SK-N-SH (cell line): ENCODE data around the gene NFASC. TPM values are rescaled to one million over a fixed set of nuclear protein-coding genes. Genes with fewer than 3 reads are reported as not detected.

ENCODE experiments used
- CTCF ChIA-PET: fragments of 300-600, 350-600 bp; formaldehyde crosslinking; extraction: SDS; loops from one replicate; lab custom pipeline; 2021; lab: Yijun Ruan, JAX
- POLR2A ChIA-PET: fragments of 350-600 bp; sonication (Branson Sonifier 250); formaldehyde crosslinking; extraction: SDS; loops from one replicate; lab custom pipeline; 2020; ENCODE audit warnings: antibody characterized with exemption, inconsistent platforms; lab: Yijun Ruan, JAX
- DNase-seq: peaks from one replicate; pipeline ENCODE4 v3.0.0; 2012
- H2AFZ ChIP-seq: fragments of 200-600 bp; sonication (generic); 2 replicates; pipeline ENCODE4 v1.8.1; 2016; ENCODE audit warnings: antibody characterized with exemption, mild to moderate bottlenecking, low read depth
- H3F3A ChIP-seq: fragments of 200-600 bp; sonication (generic); replicated peaks from 2 replicates; pipeline ENCODE3; 2016; ENCODE audit warnings: antibody characterized with exemption, mild to moderate bottlenecking; ENCODE audit not compliant: insufficient read depth
- H3K27ac ChIP-seq, 2 experiments: fragments of 200-500 bp in 1 of 2; fragments of 200-600 bp in 1 of 2; sonication (Bioruptor generic) in 1 of 2; sonication (generic), shearing (Covaris generic) in 1 of 2; 2 replicates each; pipeline versions ENCODE4 v1.5.1 to v1.6.1; 2014 to 2016; ENCODE audit warnings: low read depth in 2 of 2, inconsistent platforms in 1 of 2, low read length in 1 of 2, mild to moderate bottlenecking in 1 of 2, mixed read lengths in 1 of 2
- H3K27me3 ChIP-seq: fragments of 200-600 bp; sonication (generic), shearing (Covaris generic); 2 replicates; pipeline ENCODE4 v1.6.1; 2016; ENCODE audit warnings: mixed run types; ENCODE audit not compliant: insufficient read depth
- H3K36me3 ChIP-seq, 2 experiments: fragments of 200-500 bp in 1 of 2; fragments of 200-600 bp in 1 of 2; sonication (Bioruptor generic) in 1 of 2; sonication (generic) in 1 of 2; replicated peaks in 1 of 2; 2 replicates each; pipeline versions ENCODE3 to v1.5.1; 2014 to 2016; ENCODE audit warnings: low read length in 1 of 2, mild to moderate bottlenecking in 1 of 2; ENCODE audit not compliant: insufficient read depth in 2 of 2, control insufficient read depth in 1 of 2
- H3K4me1 ChIP-seq, 2 experiments: fragments of 200-500 bp in 1 of 2; fragments of 200-600 bp in 1 of 2; sonication (Bioruptor generic) in 1 of 2; sonication (generic), shearing (Covaris generic) in 1 of 2; 2 replicates each; pipeline versions ENCODE4 v1.5.1 to v1.6.1; 2014 to 2016; ENCODE audit warnings: low read depth in 1 of 2, low read length in 1 of 2, mixed run types in 1 of 2; ENCODE audit not compliant: insufficient read depth in 2 of 2, control insufficient read depth in 1 of 2
- H3K4me2 ChIP-seq: fragments of 200-600 bp; sonication (generic), shearing (Covaris generic); 2 replicates; pipeline ENCODE4 v1.6.1; 2017; ENCODE audit warnings: mixed run types
- H3K4me3 ChIP-seq, 2 experiments: fragments of 200-500 bp in 1 of 2; fragments of 200-600 bp in 1 of 2; sonication (Bioruptor generic) in 1 of 2; sonication (generic), shearing (Covaris generic) in 1 of 2; 2 replicates each; pipeline versions ENCODE4 v1.5.1 to v1.8.1; 2014 to 2016; ENCODE audit warnings: low read depth in 2 of 2, inconsistent platforms in 1 of 2, low read length in 1 of 2, mild to moderate bottlenecking in 1 of 2, mixed read lengths in 1 of 2, moderate library complexity in 1 of 2
- H3K79me2 ChIP-seq: fragments of 200-600 bp; sonication (generic); 2 replicates; pipeline ENCODE4 v1.8.1; 2017; ENCODE audit warnings: mild to moderate bottlenecking; ENCODE audit not compliant: insufficient read depth
- H3K9ac ChIP-seq: fragments of 200-600 bp; sonication (generic); 2 replicates; pipeline ENCODE4 v1.6.1; 2017; ENCODE audit warnings: mixed run types
- H3K9me2 ChIP-seq: fragments of 200-600 bp; sonication (generic); 2 replicates; pipeline ENCODE4 v1.6.1; 2017; ENCODE audit warnings: mixed run types
- H3K9me3 ChIP-seq: fragments of 200-600 bp; sonication (generic); 2 replicates; pipeline ENCODE4 v1.6.1; 2017; ENCODE audit warnings: mixed run types, mild to moderate bottlenecking, moderate library complexity
- H4K20me1 ChIP-seq: fragments of 200-600 bp; sonication (generic); 2 replicates; pipeline ENCODE4 v1.6.1; 2017; ENCODE audit warnings: mild to moderate bottlenecking, mixed run types; ENCODE audit not compliant: insufficient read depth
- ELF1 ChIP-seq: IDR thresholded peaks from 2 replicates; pipeline ENCODE4 v1.4.0; 2012
- EP300 ChIP-seq, 2 experiments: IDR thresholded peaks; 2 replicates each; pipeline versions ENCODE4 v1.4.0 to v1.6.1; 2012; ENCODE audit warnings: borderline replicate concordance in 1 of 2, low read depth in 1 of 2, low read length in 1 of 2
- FOXJ3 ChIP-seq: sonication (generic); formaldehyde crosslinking; IDR thresholded peaks from 2 replicates; pipeline ENCODE4 v1.5.1; 2020; ENCODE audit warnings: mild to moderate bottlenecking, missing genetic modification reagents
- NFIC ChIP-seq: IDR thresholded peaks from 2 replicates; pipeline ENCODE4 v1.4.0; 2012; ENCODE audit warnings: borderline replicate concordance
- POLR2AphosphoS5 ChIP-seq: IDR thresholded peaks from 2 replicates; pipeline ENCODE4 v1.6.1; 2012; ENCODE audit warnings: low read depth, low read length
- RAD21 ChIP-seq: IDR thresholded peaks from 2 replicates; pipeline ENCODE4 v1.6.1; 2012; ENCODE audit warnings: mild to moderate bottlenecking, low read length
- RXRA ChIP-seq: IDR thresholded peaks from 2 replicates; pipeline ENCODE4 v1.4.0; 2012; ENCODE audit warnings: low read depth, mild to moderate bottlenecking, borderline replicate concordance
- SMC3 ChIP-seq: IDR thresholded peaks from 2 replicates; pipeline ENCODE4 v1.6.1; 2012; ENCODE audit warnings: low read depth, low read length, improper control_type of control experiment
- TCF12 ChIP-seq: IDR thresholded peaks from 2 replicates; pipeline ENCODE4 v1.4.0; 2012
- WGBS: methylation state at CpG from one replicate; pipeline ENCODE4 v1.1.6; 2017; ENCODE audit warnings: low lambda C conversion rate; 5-methylcytosine and 5-hydroxymethylcytosine counted together
- polyA plus RNA-seq, 3 experiments: library from polyadenylated mRNA; depleted of rRNA; stranded (reverse); fragments of >200 nt; gene quantifications; 2 replicates each; pipeline ENCODE4 v1.2.3, GENCODE V29; 2012
- TF ChIP-seq, protein P1 (sequence below): IDR thresholded peaks from 2 replicates; pipeline ENCODE4 v1.6.1; 2012; ENCODE audit warnings: mild to moderate bottlenecking, low read depth, low read length, moderate library complexity
- TF ChIP-seq, protein P2 (sequence below): fragments of 150-350 bp; IDR thresholded peaks from 2 replicates; pipeline ENCODE4 v1.6.1; 2016; ENCODE audit warnings: mild to moderate bottlenecking, low read depth, low read length
- TF ChIP-seq, protein P3 (sequence below): fragments of 200-600 bp; sonication (generic); IDR thresholded peaks from 2 replicates; pipeline ENCODE4 v1.6.1; 2017; ENCODE audit warnings: antibody characterized with exemption, mild to moderate bottlenecking, moderate library complexity

NFASC gene
- polyA plus RNA-seq, 1 of the 3 experiments (the other 2 are of a cell fraction): 6.0 TPM

DNA sequence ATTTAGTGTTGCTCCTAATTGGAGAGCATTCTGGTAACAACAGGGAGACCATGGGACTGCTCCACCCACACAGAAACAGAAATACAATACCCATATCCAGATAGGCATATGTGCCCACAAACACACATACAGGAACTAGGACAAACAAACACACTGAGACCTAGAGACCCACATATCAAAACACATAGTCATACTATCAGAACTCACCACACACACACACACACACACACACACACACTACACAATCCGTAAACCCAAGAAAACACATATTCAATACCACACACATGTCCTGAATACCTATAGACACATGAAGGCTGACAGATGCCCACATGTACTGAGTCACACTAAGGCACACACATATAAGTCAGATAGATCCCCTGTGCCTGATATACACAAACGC lies 3.5 kb upstream of the NFASC start:
- ChIA-PET POLR2A (no interaction called here), CTCF (interaction anchor here (0.6 kb wide), 1 partner anchor 438 kb away, joined by 4 read pairs; no protein-coding TSS in a partner anchor)
- no peak for DNase-seq
- Histone ChIP-seq H3K9me3 (no peaks in the 10 kb centered on the region), H3K9ac (no peak overlapping the region), H2AFZ (no peak overlapping the region), H3K36me3 (no peaks in the 10 kb centered on the region), H3K9me2 (no peaks in the 10 kb centered on the region), H3K4me3 (no peak overlapping the region), H3K4me1 (no peaks in the 10 kb centered on the region), H3F3A (no peaks in the 10 kb centered on the region), H3K27ac (no peak overlapping the region), H3K4me2 (no peak overlapping the region), H3K79me2 (no peaks in the 10 kb centered on the region), H3K27me3 (no peaks in the 10 kb centered on the region), H4K20me1 (no peaks in the 10 kb centered on the region)
- TF ChIP-seq RAD21 (no peak), RXRA (no peak), NFIC (no peak), ELF1 (no peak)
- TF ChIP-seq, protein P1, sequence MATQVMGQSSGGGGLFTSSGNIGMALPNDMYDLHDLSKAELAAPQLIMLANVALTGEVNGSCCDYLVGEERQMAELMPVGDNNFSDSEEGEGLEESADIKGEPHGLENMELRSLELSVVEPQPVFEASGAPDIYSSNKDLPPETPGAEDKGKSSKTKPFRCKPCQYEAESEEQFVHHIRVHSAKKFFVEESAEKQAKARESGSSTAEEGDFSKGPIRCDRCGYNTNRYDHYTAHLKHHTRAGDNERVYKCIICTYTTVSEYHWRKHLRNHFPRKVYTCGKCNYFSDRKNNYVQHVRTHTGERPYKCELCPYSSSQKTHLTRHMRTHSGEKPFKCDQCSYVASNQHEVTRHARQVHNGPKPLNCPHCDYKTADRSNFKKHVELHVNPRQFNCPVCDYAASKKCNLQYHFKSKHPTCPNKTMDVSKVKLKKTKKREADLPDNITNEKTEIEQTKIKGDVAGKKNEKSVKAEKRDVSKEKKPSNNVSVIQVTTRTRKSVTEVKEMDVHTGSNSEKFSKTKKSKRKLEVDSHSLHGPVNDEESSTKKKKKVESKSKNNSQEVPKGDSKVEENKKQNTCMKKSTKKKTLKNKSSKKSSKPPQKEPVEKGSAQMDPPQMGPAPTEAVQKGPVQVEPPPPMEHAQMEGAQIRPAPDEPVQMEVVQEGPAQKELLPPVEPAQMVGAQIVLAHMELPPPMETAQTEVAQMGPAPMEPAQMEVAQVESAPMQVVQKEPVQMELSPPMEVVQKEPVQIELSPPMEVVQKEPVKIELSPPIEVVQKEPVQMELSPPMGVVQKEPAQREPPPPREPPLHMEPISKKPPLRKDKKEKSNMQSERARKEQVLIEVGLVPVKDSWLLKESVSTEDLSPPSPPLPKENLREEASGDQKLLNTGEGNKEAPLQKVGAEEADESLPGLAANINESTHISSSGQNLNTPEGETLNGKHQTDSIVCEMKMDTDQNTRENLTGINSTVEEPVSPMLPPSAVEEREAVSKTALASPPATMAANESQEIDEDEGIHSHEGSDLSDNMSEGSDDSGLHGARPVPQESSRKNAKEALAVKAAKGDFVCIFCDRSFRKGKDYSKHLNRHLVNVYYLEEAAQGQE: no peak
- 51% methylated on average over 2 of the region's 2 CpGs for WGBS

DNA sequence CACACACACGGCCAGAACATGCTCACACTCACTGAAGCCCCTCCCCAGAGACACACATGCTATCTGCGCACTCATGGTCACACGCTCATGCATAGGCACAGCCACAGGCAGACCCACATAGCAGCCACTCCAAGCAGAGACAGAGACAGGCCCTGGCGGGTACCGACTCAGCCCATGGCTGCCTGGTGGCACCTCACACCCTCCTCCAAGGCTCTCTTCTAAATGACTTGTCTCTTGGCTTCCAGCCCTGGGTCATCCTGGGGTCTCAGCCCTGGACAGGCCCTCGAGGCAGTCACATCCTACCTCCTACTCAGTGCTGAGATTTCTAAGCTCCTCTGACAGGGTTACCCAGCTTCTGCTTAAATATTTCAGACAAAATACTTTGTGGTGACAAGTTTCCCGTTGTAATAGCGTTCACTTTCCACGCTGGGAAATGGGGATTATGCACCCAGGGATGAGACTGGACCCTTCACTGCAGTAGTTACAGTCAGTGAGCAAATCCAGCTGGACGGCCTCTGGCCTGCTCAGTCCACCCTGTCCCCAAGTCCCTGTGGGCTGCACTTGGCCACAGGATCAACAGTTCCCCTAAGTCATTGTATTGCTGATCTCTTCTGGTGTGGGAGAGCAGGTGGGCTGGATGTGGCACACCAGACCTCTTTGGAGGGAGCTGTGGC lies 2.9 kb upstream of the NFASC start:
- Histone ChIP-seq H3F3A (no peaks in the 10 kb centered on the region), H3K4me1 (no peaks in the 10 kb centered on the region), H3K27me3 (no peaks in the 10 kb centered on the region), H3K4me2 (no peak overlapping the region), H3K9ac (no peak overlapping the region), H3K9me2 (no peaks in the 10 kb centered on the region), H3K4me3 (no peak overlapping the region), H3K9me3 (no peaks in the 10 kb centered on the region), H2AFZ (no peak overlapping the region), H4K20me1 (no peaks in the 10 kb centered on the region), H3K36me3 (no peaks in the 10 kb centered on the region), H3K27ac (no peak overlapping the region), H3K79me2 (no peaks in the 10 kb centered on the region)
- ChIA-PET POLR2A (no interaction called here), CTCF (interaction anchor here (0.6 kb wide), 1 partner anchor 438 kb away, joined by 4 read pairs; no protein-coding TSS in a partner anchor)
- 41% methylated on average over 6 of the region's 10 CpGs for WGBS
- TF ChIP-seq TCF12 (no peak), EP300 (IDR thresholded peaks at IDR 0.05; ENCODE audit: borderline replicate concordance in 1 of 2, low read depth in 1 of 2, low read length in 1 of 2) (no peak), SMC3 (no peak), ELF1 (no peak), POLR2AphosphoS5 (no peak), FOXJ3 (CRISPR knock-in tag) (no peak)
- TF ChIP-seq, protein P2, sequence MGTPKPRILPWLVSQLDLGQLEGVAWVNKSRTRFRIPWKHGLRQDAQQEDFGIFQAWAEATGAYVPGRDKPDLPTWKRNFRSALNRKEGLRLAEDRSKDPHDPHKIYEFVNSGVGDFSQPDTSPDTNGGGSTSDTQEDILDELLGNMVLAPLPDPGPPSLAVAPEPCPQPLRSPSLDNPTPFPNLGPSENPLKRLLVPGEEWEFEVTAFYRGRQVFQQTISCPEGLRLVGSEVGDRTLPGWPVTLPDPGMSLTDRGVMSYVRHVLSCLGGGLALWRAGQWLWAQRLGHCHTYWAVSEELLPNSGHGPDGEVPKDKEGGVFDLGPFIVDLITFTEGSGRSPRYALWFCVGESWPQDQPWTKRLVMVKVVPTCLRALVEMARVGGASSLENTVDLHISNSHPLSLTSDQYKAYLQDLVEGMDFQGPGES: no peak
- TF ChIP-seq, protein P3, sequence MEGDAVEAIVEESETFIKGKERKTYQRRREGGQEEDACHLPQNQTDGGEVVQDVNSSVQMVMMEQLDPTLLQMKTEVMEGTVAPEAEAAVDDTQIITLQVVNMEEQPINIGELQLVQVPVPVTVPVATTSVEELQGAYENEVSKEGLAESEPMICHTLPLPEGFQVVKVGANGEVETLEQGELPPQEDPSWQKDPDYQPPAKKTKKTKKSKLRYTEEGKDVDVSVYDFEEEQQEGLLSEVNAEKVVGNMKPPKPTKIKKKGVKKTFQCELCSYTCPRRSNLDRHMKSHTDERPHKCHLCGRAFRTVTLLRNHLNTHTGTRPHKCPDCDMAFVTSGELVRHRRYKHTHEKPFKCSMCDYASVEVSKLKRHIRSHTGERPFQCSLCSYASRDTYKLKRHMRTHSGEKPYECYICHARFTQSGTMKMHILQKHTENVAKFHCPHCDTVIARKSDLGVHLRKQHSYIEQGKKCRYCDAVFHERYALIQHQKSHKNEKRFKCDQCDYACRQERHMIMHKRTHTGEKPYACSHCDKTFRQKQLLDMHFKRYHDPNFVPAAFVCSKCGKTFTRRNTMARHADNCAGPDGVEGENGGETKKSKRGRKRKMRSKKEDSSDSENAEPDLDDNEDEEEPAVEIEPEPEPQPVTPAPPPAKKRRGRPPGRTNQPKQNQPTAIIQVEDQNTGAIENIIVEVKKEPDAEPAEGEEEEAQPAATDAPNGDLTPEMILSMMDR: no peak
- DNase-seq: no peak
